GM23248 (cell line): ENCODE data around the gene IL12RB1.

ENCODE experiments used
- EZH2 ChIP-seq: fragments of 200-600 bp; sonication (generic); IDR thresholded peaks from 2 replicates; pipeline ENCODE4 v1.6.1; 2018; ENCODE audit warnings: antibody characterized with exemption, mild to moderate bottlenecking; ENCODE audit not compliant: insufficient read depth, poor library complexity, severe bottlenecking
- EZH2phosphoT487 ChIP-seq: fragments of 200-600 bp; sonication (generic); IDR thresholded peaks from 2 replicates; pipeline ENCODE4 v1.6.1; 2018; ENCODE audit warnings: antibody characterized with exemption, moderate library complexity, mild to moderate bottlenecking, low read depth; ENCODE audit not compliant: insufficient read depth

DNA sequence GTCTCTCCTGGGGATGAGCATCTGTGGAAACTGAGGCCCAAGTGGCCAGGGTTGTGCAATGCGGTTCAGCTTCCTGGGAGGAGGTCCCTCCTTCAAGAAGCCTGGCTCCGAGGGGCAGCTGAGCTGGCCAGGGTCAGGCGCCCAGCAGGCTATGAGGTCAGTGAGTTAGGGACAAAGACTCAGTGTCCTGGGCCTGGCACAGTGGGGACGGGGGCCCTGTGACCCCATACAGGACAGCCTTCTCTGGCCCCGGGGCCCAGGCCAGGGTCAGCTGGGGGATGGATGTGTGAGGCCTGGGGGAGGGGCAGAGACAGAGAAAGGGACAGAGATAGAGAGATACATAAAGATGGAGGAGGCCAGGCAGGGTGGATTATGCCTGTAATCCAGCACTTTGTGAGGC lies 3.0 kb upstream of the IL12RB1 start:
- TF ChIP-seq EZH2, result no peak
- no peak for TF ChIP-seq EZH2phosphoT487
